DOHH2 (cell line): Measurements from ENCODE around the gene REXO4.

Experiments
- H3F3A ChIP-seq: fragments of 200-600 bp; sonication (generic), shearing (Covaris generic); 2 replicates; pipeline ENCODE4 v1.6.0; 2016; ENCODE audit warnings: antibody characterized with exemption, mild to moderate bottlenecking; ENCODE audit not compliant: control insufficient read depth, insufficient read depth
- H3K27ac ChIP-seq: fragments of 200-600 bp; sonication (generic); 2 replicates; pipeline ENCODE4 v1.5.1; 2014; ENCODE audit warnings: low read depth, mild to moderate bottlenecking, low read length, moderate library complexity
- H3K27me3 ChIP-seq: fragments of 200-600 bp; sonication (generic); 2 replicates; pipeline ENCODE4 v1.6.1; 2014; ENCODE audit warnings: mild to moderate bottlenecking, low read length, mixed read lengths; ENCODE audit not compliant: control insufficient read depth
- H3K36me3 ChIP-seq: fragments of 200-600 bp; sonication (generic); 2 replicates; pipeline ENCODE4 v1.6.1; 2014; ENCODE audit warnings: mild to moderate bottlenecking, low read length, moderate library complexity, mixed read lengths; ENCODE audit not compliant: control insufficient read depth
- H3K4me1 ChIP-seq: fragments of 200-600 bp; sonication (generic); 2 replicates; pipeline ENCODE4 v1.6.1; 2014; ENCODE audit warnings: mild to moderate bottlenecking, low read length, mixed read lengths; ENCODE audit not compliant: control insufficient read depth
- H3K4me2 ChIP-seq: fragments of 200-600 bp; sonication (generic); 2 replicates; pipeline ENCODE4 v1.6.0; 2014; ENCODE audit warnings: mild to moderate bottlenecking, low read length, moderate library complexity
- H3K4me3 ChIP-seq: fragments of 200-600 bp; sonication (generic); 2 replicates; pipeline ENCODE4 v1.5.1; 2014; ENCODE audit warnings: mild to moderate bottlenecking, low read length, mixed read lengths
- H3K79me2 ChIP-seq: fragments of 200-600 bp; sonication (generic); 2 replicates; pipeline ENCODE4 v1.6.1; 2014; ENCODE audit warnings: mild to moderate bottlenecking, low read length, mixed read lengths; ENCODE audit not compliant: control insufficient read depth
- H3K9me2 ChIP-seq: fragments of 200-600 bp; sonication (generic); replicated peaks from 2 replicates; pipeline ENCODE4 v1.6.1; 2014; ENCODE audit warnings: mild to moderate bottlenecking, low read length, mixed read lengths; ENCODE audit not compliant: control insufficient read depth
- H3K9me3 ChIP-seq: fragments of 200-600 bp; sonication (generic); 2 replicates; pipeline ENCODE4 v1.6.1; 2014; ENCODE audit warnings: antibody characterized with exemption, low read length, mixed read lengths; ENCODE audit not compliant: control insufficient read depth, insufficient read depth
- H4K20me1 ChIP-seq: fragments of 200-600 bp; sonication (generic); 2 replicates; pipeline ENCODE4 v1.6.0; 2014; ENCODE audit warnings: low read depth, mild to moderate bottlenecking, antibody characterized with exemption, low read length, moderate library complexity; ENCODE audit not compliant: control insufficient read depth, insufficient read depth
- CTCF ChIP-seq: fragments of 200-600 bp; sonication (generic); IDR thresholded peaks from one replicate; pipeline ENCODE4 v1.5.1; 2014; ENCODE audit warnings: antibody characterized with exemption, mild to moderate bottlenecking, low read depth, low read length; ENCODE audit not compliant: poor library complexity, severe bottlenecking
- EZH2phosphoT487 ChIP-seq: fragments of 200-600 bp; sonication (generic); IDR thresholded peaks from 2 replicates; pipeline ENCODE4 v1.6.1; 2017; ENCODE audit warnings: borderline replicate concordance, mild to moderate bottlenecking, antibody characterized with exemption, low read length, moderate library complexity, mixed read lengths

Gene REXO4

GRCh38 chr9:133367221-133367620 is 50.6 kb downstream of the REXO4 start:
- Histone ChIP-seq H3K9me2 (no peaks in the 10 kb centered on the region), H3F3A (peaks cover 6% of the 10 kb centered on the region; the same call in 1 of the 2 replicates), H3K4me2 (no peak overlapping the region), H3K36me3 (peaks cover 94% of the 10 kb centered on the region), H3K4me1 (peaks cover 26% of the 10 kb centered on the region), H4K20me1 (peaks cover 33% of the 10 kb centered on the region), H3K9me3 (no peaks in the 10 kb centered on the region), H3K27me3 (no peaks in the 10 kb centered on the region), H3K79me2 (peaks cover 62% of the 10 kb centered on the region), H3K27ac (no peak overlapping the region), H3K4me3 (no peak overlapping the region)
- TF ChIP-seq CTCF (no peak), EZH2phosphoT487 (no peak)

GRCh38 chr9:133366435-133366834 is 51.4 kb downstream of the REXO4 start:
- H4K20me1 ChIP-seq, result peaks cover 25% of the 10 kb centered on the region

GRCh38 chr9:133362359-133363044 is 55.3 kb downstream of the REXO4 start:
- Histone ChIP-seq H3K9me3 (no peaks in the 10 kb centered on the region), H3K27ac (no peak overlapping the region), H4K20me1 (0 out of 2 replicates have a peak, but pooled peaks cover 3% of the 10 kb centered on the region), H3K4me3 (no peak overlapping the region), H3F3A (peaks cover 6% of the 10 kb centered on the region; the same call in 1 of the 2 replicates), H3K36me3 (peaks cover 83% of the 10 kb centered on the region), H3K4me1 (peaks cover 4% of the 10 kb centered on the region), H3K4me2 (no peak overlapping the region), H3K27me3 (no peaks in the 10 kb centered on the region), H3K9me2 (no peaks in the 10 kb centered on the region), H3K79me2 (peaks cover 17% of the 10 kb centered on the region)
- TF ChIP-seq EZH2phosphoT487 (no peak), CTCF (no peak)

More at GRCh38 chr9:133366435-133366834, 51.4 kb downstream of the REXO4 start:
- Histone ChIP-seq H3K79me2 (peaks cover 54% of the 10 kb centered on the region), H3K4me2 (no peak overlapping the region), H3K36me3 (peaks cover 94% of the 10 kb centered on the region), H3F3A (peaks cover 7% of the 10 kb centered on the region; the same call in 1 of the 2 replicates), H3K27me3 (no peaks in the 10 kb centered on the region), H3K27ac (no peak overlapping the region), H3K4me1 (peaks cover 18% of the 10 kb centered on the region), H3K4me3 (no peak overlapping the region), H3K9me3 (no peaks in the 10 kb centered on the region), H3K9me2 (no peaks in the 10 kb centered on the region)
- TF ChIP-seq CTCF (no peak), EZH2phosphoT487 (no peak)
